CD1c-positive myeloid dendritic cell (primary cell): Measurements from ENCODE around the gene GPR82.

Experiments
- DNase-seq: peaks from one replicate; pipeline ENCODE4 v3.0.0-alpha.2; 2016; ENCODE audit errors: extremely low spot score

Gene GPR82

DNA sequence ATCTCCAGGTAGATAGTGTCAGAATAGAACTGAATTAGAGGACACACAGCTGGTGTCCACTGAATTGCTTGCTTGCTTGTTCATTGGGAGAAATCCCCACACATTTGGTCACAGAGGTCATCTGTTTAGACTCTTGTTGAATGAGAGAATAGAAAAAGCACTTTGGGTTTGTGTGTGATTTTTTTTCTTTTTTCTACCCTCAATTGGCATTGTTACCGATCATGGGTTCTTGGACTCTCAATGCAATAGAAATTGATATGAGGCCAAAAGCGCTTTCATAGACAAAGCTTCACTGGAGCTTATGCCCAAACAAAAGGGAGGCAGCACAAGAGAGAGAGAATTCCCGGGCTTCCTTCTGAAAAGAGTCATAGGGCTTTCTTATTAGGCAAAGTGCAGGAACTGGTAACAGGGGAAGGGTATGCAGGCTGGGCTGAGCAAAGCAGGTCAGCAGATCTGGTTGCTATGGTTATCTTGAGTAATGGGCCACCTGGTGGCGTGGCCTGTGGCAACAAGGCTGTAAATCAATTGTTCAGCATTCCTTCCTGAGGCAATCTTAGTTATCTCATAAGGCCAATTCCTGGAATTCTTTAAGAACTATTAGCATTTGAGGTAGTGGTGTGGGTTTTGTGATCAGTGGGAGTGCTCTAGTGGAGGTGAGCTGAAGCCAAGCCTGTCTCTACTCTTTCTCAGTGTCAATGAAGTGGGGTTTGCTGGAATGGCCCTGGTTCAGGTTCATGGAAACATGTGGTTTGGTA is 5.3 kb upstream of the GPR82 start:
- no peak for DNase-seq

DNA sequence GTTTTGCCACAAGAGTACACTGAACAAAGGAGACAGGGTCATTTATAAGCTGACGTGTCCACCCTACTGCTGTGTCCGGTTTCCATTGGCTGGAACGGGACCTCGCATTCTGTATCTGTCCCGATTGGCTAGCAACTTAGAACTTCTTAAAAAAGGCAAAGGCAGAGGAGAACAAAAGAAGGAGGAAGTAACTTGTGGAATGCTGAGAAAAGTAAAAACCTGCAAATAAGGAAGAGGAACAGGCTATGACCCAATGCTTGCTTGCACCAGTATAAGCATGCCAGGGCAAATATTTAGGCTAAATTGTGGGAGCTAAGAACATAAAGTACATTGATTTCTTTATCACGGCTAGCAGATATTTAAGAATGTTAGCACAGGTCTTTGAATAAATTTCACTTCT is 4.4 kb upstream of the GPR82 start:
- DNase-seq = peak; percentile 43

DNA sequence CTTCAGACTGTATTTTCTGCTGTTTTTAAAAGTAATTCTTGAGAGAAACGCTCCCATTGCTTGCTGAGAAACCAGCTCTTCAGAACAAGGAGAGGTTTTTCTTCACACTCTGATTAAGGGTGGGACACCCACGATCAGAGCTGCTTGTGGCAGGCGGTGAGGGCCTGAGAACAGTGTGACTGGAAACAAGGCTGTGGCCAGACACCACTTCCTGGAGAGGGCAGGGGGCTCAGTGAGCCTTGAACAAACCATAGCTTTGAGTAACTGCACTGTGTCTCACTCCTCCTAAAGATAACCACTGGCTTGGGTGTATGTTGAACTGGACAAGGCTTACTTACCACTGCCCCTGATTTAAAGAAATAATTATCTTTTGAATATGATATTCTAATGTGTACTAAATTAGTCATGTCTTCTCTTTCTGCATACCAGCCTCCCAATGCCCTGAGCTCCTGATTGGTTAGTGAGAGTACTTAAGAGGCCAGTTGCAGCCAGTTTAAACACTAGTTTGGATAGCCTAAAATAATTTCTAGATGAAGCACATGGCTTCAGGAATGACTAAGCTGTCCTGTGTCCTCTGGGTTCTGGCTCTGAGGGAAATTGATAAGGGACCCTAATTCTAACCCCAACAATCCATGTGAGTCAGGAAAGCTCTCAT is 3.7 kb upstream of the GPR82 start:
- DNase-seq = no peak

DNA sequence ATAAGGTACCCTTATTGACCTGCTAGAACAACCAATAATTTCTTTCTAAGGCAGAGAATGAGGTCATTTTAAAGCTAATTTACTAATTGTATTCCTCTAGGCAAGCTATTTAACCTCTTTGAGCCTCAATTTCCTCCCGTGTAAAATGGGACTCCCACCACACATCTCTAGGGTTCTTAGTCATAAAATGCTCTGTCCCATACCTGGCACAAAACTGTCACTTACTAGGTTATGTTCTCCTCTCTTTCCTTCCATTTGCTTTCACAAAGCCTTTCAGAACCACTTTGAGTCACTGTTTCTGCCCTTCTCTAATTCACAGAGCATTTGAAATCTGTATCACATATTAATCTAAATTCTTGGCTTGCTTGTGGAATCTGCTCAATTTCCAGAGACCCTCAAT is 2.4 kb upstream of the GPR82 start:
- no peak for DNase-seq

DNA sequence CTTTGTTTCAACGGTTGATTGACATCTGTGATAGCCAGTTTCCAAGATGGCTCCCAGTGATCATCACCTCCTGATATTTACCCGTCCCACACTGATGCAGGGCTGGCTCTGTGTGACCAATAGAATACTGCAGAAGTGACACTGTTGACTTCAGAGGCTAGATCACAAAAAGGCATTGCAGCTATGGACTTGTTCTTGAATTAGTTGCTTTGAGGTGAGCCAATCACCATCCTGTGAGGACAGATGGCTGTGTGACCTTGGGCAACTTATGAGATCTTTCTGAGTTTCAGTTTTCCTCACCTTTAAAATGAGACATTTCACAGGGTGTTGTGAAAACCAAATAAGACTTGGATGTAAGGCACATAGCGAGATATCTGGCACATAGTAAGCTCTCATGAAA is 1.8 kb upstream of the GPR82 start:
- DNase-seq = no peak

DNA sequence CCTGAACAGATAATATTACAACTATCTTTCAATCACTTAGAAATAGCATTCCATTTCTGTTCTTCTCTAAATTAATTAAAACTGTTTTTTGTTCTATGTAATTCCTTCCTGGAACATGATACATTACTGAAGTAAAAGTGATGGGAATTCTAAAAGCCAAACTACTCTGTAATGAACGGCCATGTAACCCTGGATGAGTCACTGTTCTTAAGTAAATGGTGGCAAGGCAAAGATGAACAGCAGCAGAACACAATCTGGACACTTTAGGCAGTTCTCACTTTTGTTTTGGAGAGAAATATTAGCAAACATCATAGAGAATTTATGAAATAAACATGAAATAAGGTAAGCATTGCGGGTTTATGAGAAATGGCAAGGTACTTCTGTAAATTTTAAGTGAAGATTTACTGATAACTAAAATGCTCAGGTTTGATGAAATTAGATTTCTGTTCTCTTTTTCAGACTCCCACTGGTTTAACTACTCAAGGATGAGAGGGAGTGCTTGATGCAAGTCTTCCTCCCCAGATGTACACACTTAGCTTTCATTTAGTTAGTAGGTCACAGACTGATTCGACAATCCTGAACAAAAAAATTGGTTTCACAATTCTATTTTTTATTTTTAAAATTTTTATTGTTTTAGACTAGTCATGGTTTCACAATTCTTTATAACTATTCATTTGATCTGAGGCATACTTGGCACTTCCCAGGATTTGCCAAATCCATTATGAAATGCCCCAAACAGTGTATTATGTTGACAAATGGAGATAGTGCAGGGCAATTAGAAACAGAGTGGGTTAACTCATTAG is 964 bp upstream of the GPR82 start:
- DNase-seq = peak; percentile 67

DNA sequence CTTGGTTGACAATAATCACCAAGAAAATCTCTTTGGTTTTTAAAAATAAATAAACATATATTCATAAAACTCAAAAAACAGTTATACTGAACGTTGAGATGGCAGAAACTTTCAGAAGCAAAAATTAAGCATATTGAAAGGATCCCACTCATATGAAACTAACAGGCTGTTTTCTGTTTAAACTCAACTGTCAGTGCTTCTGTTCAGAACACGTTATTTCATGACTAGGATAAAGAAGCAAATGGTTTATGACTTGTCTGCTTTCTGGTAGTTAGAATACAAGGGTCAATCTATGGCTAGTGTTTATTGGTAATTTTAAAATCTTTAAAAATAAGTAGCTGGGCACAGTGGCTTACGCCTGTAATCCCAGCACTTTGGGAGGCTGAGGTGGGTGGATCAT is 4.1 kb downstream of the GPR82 start:
- no peak for DNase-seq

DNA sequence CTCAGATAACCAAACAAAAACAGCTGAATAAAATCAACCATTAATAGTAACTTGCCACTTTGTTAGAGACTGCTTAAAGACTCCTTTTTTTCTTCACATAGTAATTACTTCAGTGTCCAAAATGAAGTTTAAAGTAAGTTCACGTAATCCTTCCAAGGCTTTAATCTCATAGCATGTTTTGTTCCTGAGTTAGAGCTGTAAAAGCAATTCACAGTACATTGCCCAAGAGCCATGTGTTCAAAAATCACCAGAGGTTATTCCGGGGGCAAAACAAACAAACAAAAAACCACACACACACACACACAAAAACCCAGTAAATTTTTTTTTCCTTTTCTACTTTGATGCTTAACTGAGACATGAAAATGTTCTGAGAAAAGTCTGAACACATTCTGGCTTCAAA is 6.1 kb downstream of the GPR82 start:
- DNase-seq = no peak

DNA sequence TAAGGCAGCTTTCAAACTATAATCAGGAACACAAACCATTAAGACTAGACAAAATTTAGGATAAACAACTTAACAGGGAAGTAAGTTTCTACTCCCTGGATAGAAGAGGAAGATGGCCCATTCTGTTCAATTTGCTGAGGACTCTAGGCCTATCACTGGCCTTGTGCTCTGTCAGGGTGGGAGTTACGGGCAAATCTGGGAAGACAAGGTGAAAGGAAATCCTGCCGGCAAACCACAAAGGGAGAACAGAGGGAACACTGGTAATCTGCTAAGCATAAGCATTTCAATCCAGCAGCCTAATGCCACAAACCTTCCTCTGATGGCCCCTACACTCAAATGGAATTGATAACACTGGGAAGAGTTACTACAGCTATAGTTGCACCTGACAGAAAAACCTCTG is 8.3 kb downstream of the GPR82 start:
- DNase-seq = peak; percentile 5

DNA sequence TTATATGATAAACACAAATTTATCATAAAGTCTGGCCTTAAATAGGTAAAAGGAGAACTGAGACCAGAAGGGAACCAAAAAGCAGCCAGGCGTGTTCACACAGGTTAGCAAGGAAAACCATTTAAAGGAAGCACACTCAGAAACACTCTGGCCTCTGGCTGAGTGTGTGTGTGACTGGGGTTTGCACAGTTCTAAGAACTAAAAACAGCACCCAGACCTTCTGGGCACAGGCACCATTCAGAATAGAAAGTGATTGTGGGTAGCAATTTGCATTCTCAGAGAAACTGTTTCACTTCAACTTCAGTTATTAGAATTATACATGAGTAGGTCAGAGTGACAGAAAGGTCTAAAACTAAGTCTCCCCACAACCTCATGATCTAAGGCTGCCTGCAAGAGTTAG is 10.0 kb downstream of the GPR82 start:
- DNase-seq = peak; percentile 34

DNA sequence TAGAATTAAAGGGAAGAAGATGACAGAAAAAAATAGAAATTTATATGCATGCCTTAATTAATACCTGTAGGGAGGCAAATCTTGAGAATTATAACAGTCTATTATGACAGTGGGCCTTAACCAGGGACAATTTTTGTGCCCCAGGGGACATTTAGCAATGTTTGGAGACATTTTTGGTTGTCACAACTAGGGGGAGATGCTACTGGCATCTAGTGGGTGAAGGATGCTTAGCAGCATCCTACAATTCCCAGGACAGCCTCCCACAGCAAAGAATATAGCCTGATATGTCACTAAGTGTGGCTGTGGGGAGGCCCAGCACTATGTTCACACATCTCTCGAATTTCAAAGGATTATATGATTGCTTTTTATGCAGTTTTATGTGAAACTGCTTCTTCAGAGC is 10.5 kb downstream of the GPR82 start:
- peak; percentile 7 for DNase-seq

DNA sequence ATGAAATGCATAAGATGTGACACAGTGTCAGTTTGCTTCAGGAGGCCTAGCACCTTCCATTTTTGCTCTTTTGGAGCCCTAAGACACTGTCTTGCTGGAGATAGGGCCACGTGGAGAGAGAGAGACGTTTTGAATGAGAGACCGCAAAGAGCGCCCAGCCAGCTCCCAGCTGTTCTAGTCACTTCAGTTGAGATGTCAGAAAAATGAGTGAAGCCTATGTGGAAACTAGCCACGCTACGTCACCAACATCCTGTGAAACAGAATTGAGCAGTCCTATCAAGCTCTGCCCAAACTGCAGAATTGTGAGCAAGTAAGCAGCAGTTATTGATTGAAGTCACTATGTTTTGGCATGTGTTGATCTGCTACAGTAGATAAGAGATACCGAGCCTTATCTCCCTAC is 13.1 kb downstream of the GPR82 start:
- DNase-seq = no peak

DNA sequence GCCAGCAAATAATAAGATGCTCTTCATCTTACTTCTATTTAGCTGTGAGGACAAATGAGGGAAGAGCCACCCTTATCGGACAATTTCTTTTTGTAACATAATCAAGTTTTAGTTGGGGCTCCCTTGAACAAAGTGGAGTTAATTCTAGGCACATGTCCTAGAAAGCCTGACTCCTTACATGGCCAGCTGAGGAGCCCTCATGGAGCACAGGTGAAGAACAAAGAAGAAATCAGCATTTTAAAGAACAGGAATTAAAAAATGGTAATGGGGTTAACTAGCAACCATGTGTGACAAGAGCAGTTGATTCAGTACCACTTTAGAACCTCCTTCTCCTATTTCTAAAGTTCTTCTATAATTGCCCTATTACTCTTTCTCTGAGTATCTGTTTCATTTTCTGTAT is 15.9 kb downstream of the GPR82 start:
- DNase-seq = no peak

DNA sequence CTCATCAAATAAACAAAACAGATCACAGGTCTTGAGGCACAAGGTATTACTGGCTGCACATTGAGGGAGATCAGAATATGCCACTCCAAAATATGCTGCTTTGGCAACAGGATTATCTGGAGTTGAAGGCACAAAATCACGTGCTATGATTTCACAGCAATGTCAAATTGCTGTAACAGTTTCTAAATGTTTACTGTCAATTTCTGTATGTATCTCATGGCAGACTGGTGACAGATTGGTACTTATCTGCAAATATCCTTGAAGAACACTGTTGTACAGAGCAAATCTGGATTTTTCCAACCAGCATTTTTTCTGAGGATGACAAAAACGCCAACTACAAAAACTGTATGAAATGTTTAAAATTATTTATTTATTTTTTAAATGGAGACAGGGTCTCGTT is 26.7 kb downstream of the GPR82 start:
- DNase-seq = no peak

DNA sequence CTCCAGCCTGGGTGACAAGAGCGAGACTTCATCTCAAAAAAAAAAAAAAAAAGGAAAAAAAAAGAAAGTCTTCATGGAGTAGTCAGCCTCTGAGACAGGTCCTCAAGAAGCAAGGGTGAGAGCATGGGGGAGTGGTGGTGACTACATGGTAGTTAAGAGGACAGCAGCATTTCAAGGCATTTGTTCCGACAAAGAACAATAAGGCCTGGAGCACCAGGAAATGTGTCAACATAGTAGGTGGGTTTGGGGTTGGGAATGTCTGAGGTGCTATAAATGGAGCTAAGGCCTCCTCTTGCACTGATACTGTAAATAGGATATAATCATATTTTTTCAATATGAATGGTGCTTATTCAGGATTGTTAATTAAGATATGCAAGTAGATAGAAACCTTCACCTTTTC is 34.4 kb downstream of the GPR82 start:
- DNase-seq = no peak

DNA sequence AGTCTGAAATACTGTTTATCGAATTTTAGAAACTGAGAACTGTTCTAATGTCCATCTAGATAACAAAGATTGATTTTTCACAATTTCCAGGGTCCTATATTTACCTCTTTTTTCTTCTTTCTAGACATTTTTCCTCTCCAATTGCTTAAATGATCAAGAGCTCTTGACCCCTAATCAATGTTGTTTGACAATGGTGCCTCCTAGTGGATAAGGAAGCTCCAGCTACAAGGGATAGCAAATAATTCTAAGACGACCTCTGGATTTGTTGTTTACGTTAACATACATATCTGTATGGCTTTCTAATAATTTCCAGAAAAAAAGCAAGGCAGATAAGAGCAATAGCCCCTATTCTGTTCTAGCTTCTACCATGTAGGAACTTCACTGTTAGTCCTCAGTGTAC is 35.8 kb downstream of the GPR82 start:
- peak; percentile 44 for DNase-seq

DNA sequence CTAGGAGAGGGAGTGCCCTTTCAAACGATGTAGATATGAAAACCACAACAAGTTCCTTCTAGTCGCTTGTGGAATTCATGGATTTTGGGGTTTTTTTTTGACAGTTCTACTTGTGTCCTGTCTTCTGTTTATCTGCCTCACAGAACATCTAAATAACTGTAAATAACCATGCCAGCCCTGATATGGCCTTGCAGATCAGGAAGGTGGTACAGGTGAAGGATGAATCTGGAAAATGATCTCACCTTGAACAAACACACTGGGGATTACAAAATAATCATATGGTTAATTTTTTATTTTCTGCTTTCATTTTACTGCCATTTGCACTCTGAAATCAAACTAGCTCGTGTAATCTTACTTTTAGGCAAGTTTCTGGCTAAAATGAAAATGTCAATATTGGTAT is 37.2 kb downstream of the GPR82 start:
- no peak for DNase-seq

DNA sequence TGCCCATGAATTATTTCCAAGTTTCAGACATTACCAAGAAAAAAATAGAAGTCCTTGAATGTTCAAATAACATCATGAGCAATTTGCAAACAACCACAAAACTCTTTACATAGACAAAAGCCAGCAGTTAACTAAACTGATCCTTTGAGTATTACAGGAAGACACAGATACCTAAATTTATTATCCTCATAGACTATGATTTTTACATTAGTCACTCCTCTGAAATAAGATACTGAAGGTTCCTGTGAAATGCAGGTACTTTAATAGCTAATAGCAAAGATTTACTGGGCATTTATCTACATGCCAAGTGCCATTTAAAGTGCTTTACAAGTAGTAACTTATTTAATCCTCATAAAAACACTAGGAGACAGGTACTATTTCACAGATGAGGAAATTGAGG is 37.7 kb downstream of the GPR82 start:
- DNase-seq = no peak

DNA sequence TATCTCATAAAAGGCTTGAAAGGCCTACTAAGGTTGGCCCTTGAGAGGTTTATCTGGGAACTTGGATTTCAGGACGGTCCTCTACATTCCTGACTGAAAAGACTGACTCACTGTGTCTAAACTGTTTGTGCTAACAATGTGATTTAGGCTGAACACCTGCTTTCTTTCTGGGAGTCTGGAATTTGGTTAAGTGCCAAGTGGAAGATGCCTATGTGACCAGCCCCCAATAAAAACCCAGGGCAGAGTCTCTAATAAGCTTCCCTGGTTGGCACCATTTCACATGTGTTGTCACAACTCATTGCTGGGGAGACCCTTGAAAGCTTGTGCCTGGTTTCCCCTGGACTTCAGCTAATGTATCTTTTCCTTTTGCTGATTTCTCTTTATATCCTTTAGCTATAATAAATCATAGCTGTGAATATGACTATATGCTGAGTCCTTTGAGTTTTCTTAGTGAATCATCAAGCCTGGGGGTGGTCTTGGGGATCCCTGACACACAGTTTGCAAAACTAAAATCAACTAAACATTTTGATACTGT is 55.1 kb downstream of the GPR82 start:
- DNase-seq = no peak
